Hepatocyte (in vitro differentiated cells): ENCODE results near the gene KHDRBS1. TPM values are rescaled to one million over a fixed set of nuclear protein-coding genes. Genes with fewer than 3 reads are reported as not detected.

Experiments
- DNase-seq: peaks from one replicate; pipeline ENCODE4 v3.0.0-alpha.2; 2016; ENCODE audit warnings: low spot score
- H2AFZ ChIP-seq: fragments of 200-600 bp; sonication (generic); 2 replicates; pipeline ENCODE4 v1.6.0; 2016; ENCODE audit warnings: antibody characterized with exemption, mild to moderate bottlenecking
- H3K27ac ChIP-seq: fragments of 200-600 bp; sonication (generic); 2 replicates; pipeline ENCODE4 v1.5.1; 2016; ENCODE audit warnings: mild to moderate bottlenecking
- H3K27me3 ChIP-seq: fragments of 200-600 bp; sonication (generic); 2 replicates; pipeline ENCODE4 v1.6.1; 2016
- H3K36me3 ChIP-seq: fragments of 200-600 bp; sonication (generic); replicated peaks from 2 replicates; pipeline ENCODE4 v1.5.1; 2016; ENCODE audit warnings: low read depth; ENCODE audit not compliant: insufficient read depth
- H3K4me1 ChIP-seq: fragments of 200-600 bp; sonication (generic); 2 replicates; pipeline ENCODE4 v1.5.1; 2016; ENCODE audit warnings: mild to moderate bottlenecking, moderate library complexity; ENCODE audit not compliant: insufficient read depth
- H3K4me2 ChIP-seq: fragments of 200-600 bp; sonication (generic); 2 replicates; pipeline ENCODE4 v1.6.0; 2016
- H3K4me3 ChIP-seq: fragments of 200-600 bp; sonication (generic); 2 replicates; pipeline ENCODE4 v1.5.1; 2016; ENCODE audit warnings: mild to moderate bottlenecking
- H3K79me2 ChIP-seq: fragments of 200-600 bp; sonication (generic); 2 replicates; pipeline ENCODE4 v1.6.0; 2017; ENCODE audit warnings: mild to moderate bottlenecking
- H3K9me2 ChIP-seq: fragments of 200-600 bp; sonication (generic); replicated peaks from 2 replicates; pipeline ENCODE4 v1.6.0; 2017; ENCODE audit warnings: mild to moderate bottlenecking; ENCODE audit not compliant: insufficient read depth
- H3K9me3 ChIP-seq: fragments of 200-600 bp; sonication (generic); 2 replicates; pipeline ENCODE4 v1.5.1; 2016; ENCODE audit warnings: low read depth, mild to moderate bottlenecking
- H4K20me1 ChIP-seq: fragments of 200-600 bp; sonication (generic); 2 replicates; pipeline ENCODE4 v1.6.0; 2016; ENCODE audit warnings: mild to moderate bottlenecking; ENCODE audit not compliant: insufficient read depth, poor library complexity, severe bottlenecking
- EZH2 ChIP-seq: fragments of 200-600 bp; sonication (generic); IDR thresholded peaks from 2 replicates; pipeline ENCODE4 v1.6.1; 2016; ENCODE audit warnings: antibody characterized with exemption, mild to moderate bottlenecking, borderline replicate concordance
- EZH2phosphoT487 ChIP-seq: fragments of 200-600 bp; sonication (generic); IDR thresholded peaks from one replicate; pipeline ENCODE4 v1.6.1; 2018; ENCODE audit warnings: antibody characterized with exemption, mild to moderate bottlenecking, low read depth, moderate library complexity; ENCODE audit not compliant: unreplicated experiment, severe bottlenecking
- WGBS: methylation state at CpG from one replicate; pipeline ENCODE4 v1.1.6; 2016; ENCODE audit warnings: low lambda C conversion rate; ENCODE audit errors: missing lambda C conversion rate; 5-methylcytosine and 5-hydroxymethylcytosine counted together
- polyA plus RNA-seq: library from polyadenylated mRNA; unstranded; fragments of >200 nt; fragmentation: Nextera tagmentation; extraction: Ambion mirVana; gene quantifications from 2 replicates; pipeline ENCODE4 v1.2.1, GENCODE V29; 2016
- total RNA-seq: library from RNA; depleted of rRNA; stranded (reverse); fragments of >200 nt; gene quantifications from 2 replicates; pipeline ENCODE4 v1.2.3, GENCODE V29; 2014
- TF ChIP-seq, protein P1 (sequence below): fragments of 200-600 bp; sonication (generic); IDR thresholded peaks from 2 replicates; pipeline ENCODE4 v1.5.1; 2016; ENCODE audit warnings: antibody characterized with exemption, mild to moderate bottlenecking; ENCODE audit not compliant: poor library complexity

Gene KHDRBS1
- total and polyA plus RNA-seq, 2 experiments from 2014 or later = 81.9 to 98.7 TPM

DNA sequence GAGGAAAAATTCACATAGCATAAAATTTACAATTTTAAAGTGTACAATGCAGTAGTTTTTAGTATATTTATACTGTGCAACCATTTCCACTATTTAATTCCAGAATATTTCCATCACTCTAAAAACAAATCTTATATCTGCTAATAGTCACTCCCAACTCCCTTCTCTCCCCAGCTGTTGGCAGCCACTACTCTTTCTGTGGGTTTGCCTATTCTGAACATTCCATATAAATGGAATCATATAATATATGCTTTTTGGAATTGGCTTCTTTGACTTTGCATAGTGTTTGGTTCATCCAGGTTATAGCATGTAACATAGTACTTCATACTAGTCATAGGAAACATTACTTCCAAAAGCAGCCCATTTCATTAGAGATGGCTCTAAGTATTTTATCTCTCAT, 34.0 kb downstream of the KHDRBS1 start:
- H3K79me2 ChIP-seq = peaks cover 43% of the 10 kb centered on the region
- no peaks in the 10 kb centered on the region for H3K27me3 ChIP-seq
- H3K4me1 ChIP-seq = no peaks in the 10 kb centered on the region
- TF ChIP-seq EZH2 (no peak), EZH2phosphoT487 (no peak)
- TF ChIP-seq, protein P1, sequence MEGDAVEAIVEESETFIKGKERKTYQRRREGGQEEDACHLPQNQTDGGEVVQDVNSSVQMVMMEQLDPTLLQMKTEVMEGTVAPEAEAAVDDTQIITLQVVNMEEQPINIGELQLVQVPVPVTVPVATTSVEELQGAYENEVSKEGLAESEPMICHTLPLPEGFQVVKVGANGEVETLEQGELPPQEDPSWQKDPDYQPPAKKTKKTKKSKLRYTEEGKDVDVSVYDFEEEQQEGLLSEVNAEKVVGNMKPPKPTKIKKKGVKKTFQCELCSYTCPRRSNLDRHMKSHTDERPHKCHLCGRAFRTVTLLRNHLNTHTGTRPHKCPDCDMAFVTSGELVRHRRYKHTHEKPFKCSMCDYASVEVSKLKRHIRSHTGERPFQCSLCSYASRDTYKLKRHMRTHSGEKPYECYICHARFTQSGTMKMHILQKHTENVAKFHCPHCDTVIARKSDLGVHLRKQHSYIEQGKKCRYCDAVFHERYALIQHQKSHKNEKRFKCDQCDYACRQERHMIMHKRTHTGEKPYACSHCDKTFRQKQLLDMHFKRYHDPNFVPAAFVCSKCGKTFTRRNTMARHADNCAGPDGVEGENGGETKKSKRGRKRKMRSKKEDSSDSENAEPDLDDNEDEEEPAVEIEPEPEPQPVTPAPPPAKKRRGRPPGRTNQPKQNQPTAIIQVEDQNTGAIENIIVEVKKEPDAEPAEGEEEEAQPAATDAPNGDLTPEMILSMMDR = no peak
- H3K4me2 ChIP-seq = no peak overlapping the region
- H3K27ac ChIP-seq = no peak overlapping the region
- H3K9me2 ChIP-seq = no peaks in the 10 kb centered on the region
- H4K20me1 ChIP-seq = peaks cover 7% of the 10 kb centered on the region
- no peaks in the 10 kb centered on the region for H3K9me3 ChIP-seq
- no peak overlapping the region for H3K4me3 ChIP-seq
- H2AFZ ChIP-seq = no peak overlapping the region
- peaks cover 7% of the 10 kb centered on the region for H3K36me3 ChIP-seq
- no peak for DNase-seq

DNA sequence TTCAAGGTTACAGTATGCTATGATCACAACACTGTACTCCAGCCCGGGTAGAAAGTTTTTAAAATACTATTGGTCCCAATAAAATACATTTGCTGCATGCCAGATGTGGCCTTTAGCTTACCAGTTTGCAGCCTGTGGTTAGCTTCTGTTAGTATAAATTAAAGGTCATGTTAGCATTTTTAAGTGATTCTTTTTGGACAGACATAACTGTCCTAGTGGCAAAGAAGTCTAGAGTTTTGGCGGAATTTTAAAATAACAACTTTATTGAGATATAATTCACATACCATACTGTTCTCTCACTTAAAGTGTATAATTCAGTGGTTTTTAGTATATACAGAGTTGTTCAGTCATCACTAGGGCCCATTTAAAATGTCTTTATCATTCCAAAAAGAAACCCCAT, 34.8 kb downstream of the KHDRBS1 start:
- no peak for DNase-seq
- no peaks in the 10 kb centered on the region for H3K27me3 ChIP-seq
- peaks cover 44% of the 10 kb centered on the region for H3K79me2 ChIP-seq
- H3K9me3 ChIP-seq = no peaks in the 10 kb centered on the region
- no peaks in the 10 kb centered on the region for H3K9me2 ChIP-seq
- 77% methylated on average over 2 of the region's 2 CpGs for WGBS
- peaks cover 7% of the 10 kb centered on the region for H4K20me1 ChIP-seq
- no peak overlapping the region for H3K4me2 ChIP-seq
- H3K36me3 ChIP-seq = peaks cover 7% of the 10 kb centered on the region
- no peaks in the 10 kb centered on the region for H3K4me1 ChIP-seq
- TF ChIP-seq, protein P1 = no peak
- TF ChIP-seq EZH2phosphoT487 = no peak
- no peak for TF ChIP-seq EZH2
- no peak overlapping the region for H3K4me3 ChIP-seq
- no peak overlapping the region for H2AFZ ChIP-seq
- no peak overlapping the region for H3K27ac ChIP-seq

DNA sequence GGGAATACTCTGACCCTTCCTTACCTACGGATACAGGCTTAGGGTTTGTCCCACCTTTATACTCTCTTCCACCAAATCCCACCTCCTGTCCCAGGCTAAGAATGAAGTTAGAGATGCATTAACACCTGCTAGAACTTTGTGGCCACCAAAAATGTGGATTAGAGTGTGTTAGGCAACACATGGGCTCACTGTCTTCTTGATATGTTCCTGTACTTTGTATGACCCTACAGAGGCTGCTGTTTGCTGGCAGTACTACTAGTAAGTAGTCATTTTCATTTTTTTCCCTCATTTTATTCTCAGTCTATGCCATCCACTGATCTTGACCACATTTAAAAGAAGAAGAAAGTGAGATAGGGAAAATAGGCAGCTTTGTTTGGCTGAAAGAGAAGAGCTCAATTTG, 38.0 kb downstream of the KHDRBS1 start:
- Histone ChIP-seq H3K4me1 (no peaks in the 10 kb centered on the region), H3K27me3 (no peaks in the 10 kb centered on the region), H3K4me2 (no peak overlapping the region), H3K27ac (no peak overlapping the region), H3K79me2 (peaks cover 42% of the 10 kb centered on the region), H3K4me3 (no peak overlapping the region), H3K9me3 (no peaks in the 10 kb centered on the region), H2AFZ (no peak overlapping the region), H3K9me2 (no peaks in the 10 kb centered on the region), H3K36me3 (no peaks in the 10 kb centered on the region), H4K20me1 (peaks cover 7% of the 10 kb centered on the region)
- TF ChIP-seq EZH2 = no peak
- TF ChIP-seq EZH2phosphoT487 = no peak
- TF ChIP-seq, protein P1 = no peak
- no peak for DNase-seq
- 100% methylated on average over 1 of the region's 1 CpG for WGBS

DNA sequence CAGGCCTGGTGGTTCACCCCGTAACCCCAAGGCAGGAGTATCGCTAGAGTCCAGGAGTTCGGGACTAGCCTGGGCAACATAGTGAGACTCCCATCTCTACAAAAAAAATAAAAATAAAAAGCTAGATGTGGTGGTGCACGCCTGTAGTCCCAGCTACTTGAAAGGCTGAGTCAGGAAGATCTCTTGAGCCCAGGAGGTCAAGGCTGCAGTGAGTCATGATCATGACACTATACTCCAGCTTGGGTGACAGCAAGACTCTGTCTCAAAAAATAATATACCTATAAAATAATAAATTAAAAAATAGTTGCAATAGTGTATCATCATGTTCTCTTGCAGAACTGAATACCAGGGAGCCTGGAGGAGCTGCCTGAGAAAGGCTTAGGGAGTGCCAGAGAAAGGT, 39.2 kb downstream of the KHDRBS1 start:
- Histone ChIP-seq H3K9me3 (no peaks in the 10 kb centered on the region), H2AFZ (no peak overlapping the region), H3K27ac (no peak overlapping the region), H3K9me2 (no peaks in the 10 kb centered on the region), H3K27me3 (no peaks in the 10 kb centered on the region), H3K4me1 (no peaks in the 10 kb centered on the region), H3K4me2 (no peak overlapping the region), H4K20me1 (peaks cover 7% of the 10 kb centered on the region), H3K36me3 (peaks cover 3% of the 10 kb centered on the region), H3K79me2 (peaks cover 47% of the 10 kb centered on the region), H3K4me3 (no peak overlapping the region)
- TF ChIP-seq EZH2phosphoT487 (no peak), EZH2 (no peak)
- TF ChIP-seq, protein P1 = no peak
- WGBS = 95% methylated on average over 4 of the region's 4 CpGs
- no peak for DNase-seq
